ENCODE data around the gene PMS1.
"Not testable (repeated sequence)": the region's sequence is repeated elsewhere in the genome, so short reads cannot be mapped to it uniquely, and the experiment has no call there.

The PMS1 gene

GRCh38 chr2:189818249-189819038 lies 34.2 kb downstream of the PMS1 start:
- no peak for DNase-seq (ENCODE audit: low read depth)

- peak; percentile 86 for DNase-seq (ENCODE audit: low read depth)
Observed at GRCh38 chr2:189819297-189819704, 35.1 kb downstream of the PMS1 start.

- peak; percentile 94 for DNase-seq (ENCODE audit: low read depth)
Observed at GRCh38 chr2:189821953-189822748, 37.9 kb downstream of the PMS1 start.

- no peak for DNase-seq (ENCODE audit: low read depth)
Observed at GRCh38 chr2:189824694-189825396, 40.6 kb downstream of the PMS1 start.

GRCh38 chr2:189826039-189826438 lies 41.8 kb downstream of the PMS1 start:
- DNase-seq (ENCODE audit: low read depth), result no peak

GRCh38 chr2:189829102-189829833 lies 45.0 kb downstream of the PMS1 start:
- peak; percentile 46 for DNase-seq (ENCODE audit: low read depth)

- no peak for DNase-seq (ENCODE audit: low read depth)
Observed at GRCh38 chr2:189830510-189830909, 46.3 kb downstream of the PMS1 start.

- DNase-seq (ENCODE audit: low read depth), result no peak
Observed at GRCh38 chr2:189834059-189834458, 49.8 kb downstream of the PMS1 start.

GRCh38 chr2:189834642-189835041 lies 50.4 kb downstream of the PMS1 start:
- not testable (repeated sequence) for DNase-seq (ENCODE audit: low read depth)

- DNase-seq (ENCODE audit: low read depth), result peak; percentile 6
Observed at GRCh38 chr2:189835855-189836558, 51.8 kb downstream of the PMS1 start.

- DNase-seq (ENCODE audit: low read depth), result peak; percentile 96
Observed at GRCh38 chr2:189836644-189837043, 52.4 kb downstream of the PMS1 start.

- DNase-seq (ENCODE audit: low read depth), result no peak
Observed at GRCh38 chr2:189837326-189837725, 53.1 kb downstream of the PMS1 start.

GRCh38 chr2:189841019-189841418 lies 56.8 kb downstream of the PMS1 start:
- DNase-seq (ENCODE audit: low read depth), result no peak

GRCh38 chr2:189848276-189848675 lies 64.0 kb downstream of the PMS1 start:
- peak; percentile 22 for DNase-seq (ENCODE audit: low read depth)

GRCh38 chr2:189849550-189849949 lies 65.3 kb downstream of the PMS1 start:
- no peak for DNase-seq (ENCODE audit: low read depth)

- no peak for DNase-seq (ENCODE audit: low read depth)
Observed at GRCh38 chr2:189851174-189851826, 67.0 kb downstream of the PMS1 start.

GRCh38 chr2:189854187-189854586 lies 69.9 kb downstream of the PMS1 start:
- DNase-seq (ENCODE audit: low read depth), result peak; percentile 73

GRCh38 chr2:189854940-189855339 lies 70.7 kb downstream of the PMS1 start:
- DNase-seq (ENCODE audit: low read depth), result peak; percentile 16

- peak; percentile 79 for DNase-seq (ENCODE audit: low read depth)
Observed at GRCh38 chr2:189858291-189858690, 74.0 kb downstream of the PMS1 start.

- DNase-seq (ENCODE audit: low read depth), result peak; percentile 36
Observed at GRCh38 chr2:189860161-189860560, 75.9 kb downstream of the PMS1 start.

GRCh38 chr2:189862751-189863150 lies 78.5 kb downstream of the PMS1 start:
- DNase-seq (ENCODE audit: low read depth), result no peak

Measured in fibroblast of gingiva (primary cell).